ENCODE data around the gene RGS1. TPM values are rescaled to one million over a fixed set of nuclear protein-coding genes. Genes with fewer than 3 reads are reported as not detected.

The RGS1 gene
- total and polyA plus RNA-seq, 2 experiments from 2014 or later, result not detected

- Histone ChIP-seq H3K4me2 (no peak overlapping the region), H3K79me2 (replicated peaks; ENCODE audit: insufficient read depth) (no peaks in the 10 kb centered on the region), H3K27me3 (ENCODE audit: insufficient read depth) (no peaks in the 10 kb centered on the region), H3K9me2 (ENCODE audit: insufficient read depth) (no peaks in the 10 kb centered on the region), H3K36me3 (ENCODE audit: insufficient read depth) (no peaks in the 10 kb centered on the region), H3F3A (replicated peaks; ENCODE audit: low read depth) (no peaks in the 10 kb centered on the region), H3K27ac (ENCODE audit: low read depth) (no peak overlapping the region), H2AFZ (no peak overlapping the region), H4K20me1 (replicated peaks; ENCODE audit: insufficient read depth) (no peaks in the 10 kb centered on the region), H3K4me3 (no peak overlapping the region), H3K4me1 (ENCODE audit: insufficient read depth) (no peaks in the 10 kb centered on the region)
- no peak overlapping the region for H3K27ac Mint-ChIP-seq
- ATAC-seq (no peak), DNase-seq (ENCODE audit: low spot score) (no peak)
- peaks cover 12% of the 10 kb centered on the region for H3K4me1 Mint-ChIP-seq
- no peak overlapping the region for H3K4me3 Mint-ChIP-seq
- TF ChIP-seq ZNF114 (CRISPR knock-in tag; IDR thresholded peaks at IDR 0.05) (no peak), JUNB (IDR thresholded peaks at IDR 0.05; ENCODE audit: unreplicated experiment) (no peak), EZH2 (IDR thresholded peaks at IDR 0.05; ENCODE audit: low read depth, unreplicated experiment) (no peak), NANOG (IDR thresholded peaks at IDR 0.05; ENCODE audit: borderline replicate concordance) (no peak), EZH2phosphoT487 (IDR thresholded peaks at IDR 0.05; ENCODE audit: unreplicated experiment) (no peak), CREB1 (CRISPR knock-in tag; IDR thresholded peaks at IDR 0.05; ENCODE audit: low read depth) (no peak), ETS1 (IDR thresholded peaks at IDR 0.05) (no peak), STAT1 (IDR thresholded peaks at IDR 0.05; ENCODE audit: unreplicated experiment) (no peak), POLR2AphosphoS5 (IDR thresholded peaks at IDR 0.05; ENCODE audit: low read depth) (no peak), ZNF331 (CRISPR knock-in tag; IDR thresholded peaks at IDR 0.05; ENCODE audit: low read depth) (no peak)
- TF ChIP-seq, protein P1, sequence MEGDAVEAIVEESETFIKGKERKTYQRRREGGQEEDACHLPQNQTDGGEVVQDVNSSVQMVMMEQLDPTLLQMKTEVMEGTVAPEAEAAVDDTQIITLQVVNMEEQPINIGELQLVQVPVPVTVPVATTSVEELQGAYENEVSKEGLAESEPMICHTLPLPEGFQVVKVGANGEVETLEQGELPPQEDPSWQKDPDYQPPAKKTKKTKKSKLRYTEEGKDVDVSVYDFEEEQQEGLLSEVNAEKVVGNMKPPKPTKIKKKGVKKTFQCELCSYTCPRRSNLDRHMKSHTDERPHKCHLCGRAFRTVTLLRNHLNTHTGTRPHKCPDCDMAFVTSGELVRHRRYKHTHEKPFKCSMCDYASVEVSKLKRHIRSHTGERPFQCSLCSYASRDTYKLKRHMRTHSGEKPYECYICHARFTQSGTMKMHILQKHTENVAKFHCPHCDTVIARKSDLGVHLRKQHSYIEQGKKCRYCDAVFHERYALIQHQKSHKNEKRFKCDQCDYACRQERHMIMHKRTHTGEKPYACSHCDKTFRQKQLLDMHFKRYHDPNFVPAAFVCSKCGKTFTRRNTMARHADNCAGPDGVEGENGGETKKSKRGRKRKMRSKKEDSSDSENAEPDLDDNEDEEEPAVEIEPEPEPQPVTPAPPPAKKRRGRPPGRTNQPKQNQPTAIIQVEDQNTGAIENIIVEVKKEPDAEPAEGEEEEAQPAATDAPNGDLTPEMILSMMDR (conservative IDR thresholded peaks at IDR 0.05; ENCODE audit: low read depth in 2 of 2), result no peak
- TF ChIP-seq, protein P2, sequence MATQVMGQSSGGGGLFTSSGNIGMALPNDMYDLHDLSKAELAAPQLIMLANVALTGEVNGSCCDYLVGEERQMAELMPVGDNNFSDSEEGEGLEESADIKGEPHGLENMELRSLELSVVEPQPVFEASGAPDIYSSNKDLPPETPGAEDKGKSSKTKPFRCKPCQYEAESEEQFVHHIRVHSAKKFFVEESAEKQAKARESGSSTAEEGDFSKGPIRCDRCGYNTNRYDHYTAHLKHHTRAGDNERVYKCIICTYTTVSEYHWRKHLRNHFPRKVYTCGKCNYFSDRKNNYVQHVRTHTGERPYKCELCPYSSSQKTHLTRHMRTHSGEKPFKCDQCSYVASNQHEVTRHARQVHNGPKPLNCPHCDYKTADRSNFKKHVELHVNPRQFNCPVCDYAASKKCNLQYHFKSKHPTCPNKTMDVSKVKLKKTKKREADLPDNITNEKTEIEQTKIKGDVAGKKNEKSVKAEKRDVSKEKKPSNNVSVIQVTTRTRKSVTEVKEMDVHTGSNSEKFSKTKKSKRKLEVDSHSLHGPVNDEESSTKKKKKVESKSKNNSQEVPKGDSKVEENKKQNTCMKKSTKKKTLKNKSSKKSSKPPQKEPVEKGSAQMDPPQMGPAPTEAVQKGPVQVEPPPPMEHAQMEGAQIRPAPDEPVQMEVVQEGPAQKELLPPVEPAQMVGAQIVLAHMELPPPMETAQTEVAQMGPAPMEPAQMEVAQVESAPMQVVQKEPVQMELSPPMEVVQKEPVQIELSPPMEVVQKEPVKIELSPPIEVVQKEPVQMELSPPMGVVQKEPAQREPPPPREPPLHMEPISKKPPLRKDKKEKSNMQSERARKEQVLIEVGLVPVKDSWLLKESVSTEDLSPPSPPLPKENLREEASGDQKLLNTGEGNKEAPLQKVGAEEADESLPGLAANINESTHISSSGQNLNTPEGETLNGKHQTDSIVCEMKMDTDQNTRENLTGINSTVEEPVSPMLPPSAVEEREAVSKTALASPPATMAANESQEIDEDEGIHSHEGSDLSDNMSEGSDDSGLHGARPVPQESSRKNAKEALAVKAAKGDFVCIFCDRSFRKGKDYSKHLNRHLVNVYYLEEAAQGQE (IDR thresholded peaks at IDR 0.05; ENCODE audit: unreplicated experiment), result no peak
- TF ChIP-seq, protein P3, sequence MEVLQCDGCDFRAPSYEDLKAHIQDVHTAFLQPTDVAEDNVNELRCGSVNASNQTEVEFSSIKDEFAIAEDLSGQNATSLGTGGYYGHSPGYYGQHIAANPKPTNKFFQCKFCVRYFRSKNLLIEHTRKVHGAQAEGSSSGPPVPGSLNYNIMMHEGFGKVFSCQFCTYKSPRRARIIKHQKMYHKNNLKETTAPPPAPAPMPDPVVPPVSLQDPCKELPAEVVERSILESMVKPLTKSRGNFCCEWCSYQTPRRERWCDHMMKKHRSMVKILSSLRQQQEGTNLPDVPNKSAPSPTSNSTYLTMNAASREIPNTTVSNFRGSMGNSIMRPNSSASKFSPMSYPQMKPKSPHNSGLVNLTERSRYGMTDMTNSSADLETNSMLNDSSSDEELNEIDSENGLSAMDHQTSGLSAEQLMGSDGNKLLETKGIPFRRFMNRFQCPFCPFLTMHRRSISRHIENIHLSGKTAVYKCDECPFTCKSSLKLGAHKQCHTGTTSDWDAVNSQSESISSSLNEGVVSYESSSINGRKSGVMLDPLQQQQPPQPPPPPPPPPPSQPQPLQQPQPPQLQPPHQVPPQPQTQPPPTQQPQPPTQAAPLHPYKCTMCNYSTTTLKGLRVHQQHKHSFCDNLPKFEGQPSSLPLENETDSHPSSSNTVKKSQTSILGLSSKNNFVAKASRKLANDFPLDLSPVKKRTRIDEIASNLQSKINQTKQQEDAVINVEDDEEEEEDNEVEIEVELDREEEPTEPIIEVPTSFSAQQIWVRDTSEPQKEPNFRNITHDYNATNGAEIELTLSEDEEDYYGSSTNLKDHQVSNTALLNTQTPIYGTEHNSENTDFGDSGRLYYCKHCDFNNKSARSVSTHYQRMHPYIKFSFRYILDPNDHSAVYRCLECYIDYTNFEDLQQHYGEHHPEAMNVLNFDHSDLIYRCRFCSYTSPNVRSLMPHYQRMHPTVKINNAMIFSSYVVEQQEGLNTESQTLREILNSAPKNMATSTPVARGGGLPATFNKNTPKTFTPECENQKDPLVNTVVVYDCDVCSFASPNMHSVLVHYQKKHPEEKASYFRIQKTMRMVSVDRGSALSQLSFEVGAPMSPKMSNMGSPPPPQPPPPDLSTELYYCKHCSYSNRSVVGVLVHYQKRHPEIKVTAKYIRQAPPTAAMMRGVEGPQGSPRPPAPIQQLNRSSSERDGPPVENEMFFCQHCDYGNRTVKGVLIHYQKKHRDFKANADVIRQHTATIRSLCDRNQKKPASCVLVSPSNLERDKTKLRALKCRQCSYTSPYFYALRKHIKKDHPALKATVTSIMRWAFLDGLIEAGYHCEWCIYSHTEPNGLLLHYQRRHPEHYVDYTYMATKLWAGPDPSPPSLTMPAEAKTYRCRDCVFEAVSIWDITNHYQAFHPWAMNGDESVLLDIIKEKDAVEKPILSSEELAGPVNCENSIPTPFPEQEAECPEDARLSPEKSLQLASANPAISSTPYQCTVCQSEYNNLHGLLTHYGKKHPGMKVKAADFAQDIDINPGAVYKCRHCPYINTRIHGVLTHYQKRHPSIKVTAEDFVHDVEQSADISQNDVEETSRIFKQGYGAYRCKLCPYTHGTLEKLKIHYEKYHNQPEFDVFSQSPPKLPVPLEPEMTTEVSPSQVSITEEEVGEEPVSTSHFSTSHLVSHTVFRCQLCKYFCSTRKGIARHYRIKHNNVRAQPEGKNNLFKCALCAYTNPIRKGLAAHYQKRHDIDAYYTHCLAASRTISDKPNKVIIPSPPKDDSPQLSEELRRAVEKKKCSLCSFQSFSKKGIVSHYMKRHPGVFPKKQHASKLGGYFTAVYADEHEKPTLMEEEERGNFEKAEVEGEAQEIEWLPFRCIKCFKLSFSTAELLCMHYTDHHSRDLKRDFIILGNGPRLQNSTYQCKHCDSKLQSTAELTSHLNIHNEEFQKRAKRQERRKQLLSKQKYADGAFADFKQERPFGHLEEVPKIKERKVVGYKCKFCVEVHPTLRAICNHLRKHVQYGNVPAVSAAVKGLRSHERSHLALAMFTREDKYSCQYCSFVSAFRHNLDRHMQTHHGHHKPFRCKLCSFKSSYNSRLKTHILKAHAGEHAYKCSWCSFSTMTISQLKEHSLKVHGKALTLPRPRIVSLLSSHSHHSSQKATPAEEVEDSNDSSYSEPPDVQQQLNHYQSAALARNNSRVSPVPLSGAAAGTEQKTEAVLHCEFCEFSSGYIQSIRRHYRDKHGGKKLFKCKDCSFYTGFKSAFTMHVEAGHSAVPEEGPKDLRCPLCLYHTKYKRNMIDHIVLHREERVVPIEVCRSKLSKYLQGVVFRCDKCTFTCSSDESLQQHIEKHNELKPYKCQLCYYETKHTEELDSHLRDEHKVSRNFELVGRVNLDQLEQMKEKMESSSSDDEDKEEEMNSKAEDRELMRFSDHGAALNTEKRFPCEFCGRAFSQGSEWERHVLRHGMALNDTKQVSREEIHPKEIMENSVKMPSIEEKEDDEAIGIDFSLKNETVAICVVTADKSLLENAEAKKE (CRISPR knock-in tag; IDR thresholded peaks at IDR 0.05), result no peak
- H3K36me3 Mint-ChIP-seq (ENCODE audit: low read depth), result no peaks in the 10 kb centered on the region
- no peaks in the 10 kb centered on the region for H3K9me3 Mint-ChIP-seq
- H3K27me3 Mint-ChIP-seq (ENCODE audit: insufficient read depth, low read depth, poor library complexity), result no peaks in the 10 kb centered on the region
Measured at GRCh38 chr1:192629612-192630011, 54.0 kb downstream of the RGS1 start.
